ENCODE data around the gene KLHDC8A.

KLHDC8A gene

DNA sequence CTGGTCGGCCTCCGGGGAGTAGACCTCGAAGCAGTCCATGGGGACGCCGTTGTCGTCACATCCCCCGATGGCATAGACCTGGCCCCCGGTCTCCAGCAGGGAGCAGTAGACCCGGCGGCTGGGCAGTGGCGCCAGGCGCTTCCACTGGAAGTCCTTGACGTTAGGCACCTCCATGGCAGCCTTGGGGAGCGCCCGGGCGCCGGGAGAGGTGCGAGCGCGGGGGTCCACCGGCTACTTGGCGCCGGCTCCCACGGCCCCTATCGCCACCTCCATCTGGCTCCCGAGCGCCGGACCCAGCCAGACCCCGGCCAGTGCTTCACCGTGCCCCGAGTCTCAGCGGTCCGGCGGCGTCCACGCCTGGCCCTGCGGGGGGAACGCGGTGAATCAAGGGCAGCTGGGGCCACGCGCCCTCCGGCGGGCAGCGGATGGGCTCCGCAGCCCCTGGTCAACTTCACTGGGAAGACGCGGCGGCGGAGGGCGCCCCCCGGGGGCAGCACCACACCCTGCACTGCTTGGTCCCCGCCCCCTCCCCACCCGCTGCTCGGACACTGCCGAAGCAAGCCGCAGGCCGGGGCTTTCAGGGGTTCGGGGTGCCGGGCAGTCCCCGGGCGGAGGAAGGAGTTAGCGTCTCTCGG lies 13.2 kb downstream of the KLHDC8A start:
- no peak for DNase-seq

DNA sequence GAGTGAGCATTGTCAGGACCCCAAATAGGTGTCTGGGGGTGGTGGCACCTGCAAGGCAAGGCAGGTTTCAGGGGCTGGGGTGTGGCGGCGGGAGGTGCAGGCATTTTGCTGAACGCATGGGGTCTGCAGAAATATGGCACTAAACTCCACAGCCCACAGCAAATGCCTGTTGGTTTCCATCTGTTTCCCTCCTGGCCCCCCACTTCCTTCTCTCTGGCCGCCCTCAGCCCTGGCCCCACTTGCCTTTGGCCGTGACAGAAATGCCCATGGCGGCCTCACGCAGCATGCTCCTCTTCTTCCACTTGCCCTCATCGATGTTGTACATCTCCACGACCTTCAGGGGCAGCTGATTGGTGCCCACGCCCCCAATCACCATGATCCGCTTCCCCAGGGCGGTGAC lies 13.7 kb downstream of the KLHDC8A start:
- no peak for DNase-seq

DNA sequence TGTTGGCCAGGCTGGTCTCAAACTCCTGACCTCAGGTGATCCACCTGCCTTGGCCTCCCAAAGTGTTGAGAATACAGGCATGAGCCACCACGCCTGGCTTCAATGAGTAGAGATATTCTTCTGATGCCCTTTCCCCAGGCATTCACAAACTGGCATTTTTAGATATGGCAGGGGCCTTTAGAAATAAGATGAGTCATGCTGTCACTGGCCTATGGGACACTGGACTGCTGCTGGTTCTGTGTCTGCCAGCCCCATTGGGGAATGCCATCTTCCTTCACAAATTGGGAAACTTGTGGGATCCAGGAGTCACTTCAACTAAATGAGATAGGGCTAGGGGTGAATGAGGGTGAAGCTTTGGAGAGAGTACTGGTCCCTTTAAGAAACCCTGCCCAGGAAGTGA lies 16.0 kb downstream of the KLHDC8A start:
- no peak for DNase-seq

DNA sequence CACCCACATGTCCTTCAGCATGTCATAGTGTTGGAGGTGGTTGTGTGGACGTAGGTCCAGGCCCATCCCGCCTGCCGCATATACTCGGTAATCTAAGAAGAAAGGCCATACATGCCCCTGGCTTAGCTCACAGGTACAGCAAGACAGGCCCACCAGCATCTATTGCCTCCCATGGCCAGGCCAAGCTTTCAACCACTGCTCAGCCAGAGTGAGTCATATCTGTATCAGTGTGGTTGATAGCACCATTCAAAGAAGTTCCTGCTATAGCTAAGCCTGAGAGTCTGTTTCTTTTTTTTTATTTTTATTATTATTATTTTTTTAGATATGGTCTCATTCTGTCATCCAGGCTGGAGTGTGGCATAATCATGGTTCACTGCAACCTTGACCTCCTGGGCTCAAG lies 17.0 kb downstream of the KLHDC8A start:
- DNase-seq, result no peak

DNA sequence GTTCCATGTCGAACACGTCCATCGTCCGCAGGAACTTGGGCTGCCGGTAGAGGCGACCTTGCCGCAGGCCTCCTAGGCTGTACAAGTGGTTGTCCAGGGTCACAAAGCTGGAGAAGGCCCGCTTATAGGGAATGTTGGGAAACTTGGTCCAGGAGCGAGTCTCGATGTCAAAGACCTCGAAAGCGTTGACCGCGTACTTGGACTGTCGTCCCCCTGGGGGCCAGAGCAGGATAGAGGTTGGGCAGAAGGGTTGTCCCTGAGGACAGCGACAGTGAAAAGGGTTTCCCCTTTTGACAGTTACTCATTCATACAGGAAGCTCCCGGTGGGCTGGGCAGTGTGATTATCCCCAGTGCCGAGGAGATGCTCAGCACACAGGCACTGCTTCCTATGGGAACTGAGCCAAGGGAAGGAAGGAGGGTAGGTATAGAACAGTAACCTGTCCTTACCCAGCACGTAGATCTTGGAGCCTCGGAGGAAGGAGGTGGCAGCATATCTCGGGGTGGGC lies 17.5 kb downstream of the KLHDC8A start:
- DNase-seq, result no peak

DNA sequence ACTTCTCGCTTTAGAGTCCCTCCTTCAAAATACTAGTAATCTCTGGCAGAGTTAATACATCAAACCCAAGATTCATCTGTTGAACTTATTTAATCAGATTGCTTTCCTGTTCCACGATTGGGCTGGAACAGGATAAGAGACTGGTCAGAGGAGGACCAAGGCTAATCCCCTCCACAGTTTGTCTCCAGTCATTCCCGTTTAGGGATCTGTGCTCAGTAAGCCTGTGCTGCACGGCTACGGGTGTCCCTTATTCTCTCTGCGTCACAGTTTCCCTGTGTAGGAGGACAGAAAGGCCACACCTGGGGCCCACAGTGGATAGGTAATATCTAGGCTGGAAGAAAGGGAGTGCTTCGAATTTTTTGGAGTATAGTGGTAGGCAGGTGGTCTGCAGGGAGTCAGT lies 18.7 kb downstream of the KLHDC8A start:
- DNase-seq, result no peak

DNA sequence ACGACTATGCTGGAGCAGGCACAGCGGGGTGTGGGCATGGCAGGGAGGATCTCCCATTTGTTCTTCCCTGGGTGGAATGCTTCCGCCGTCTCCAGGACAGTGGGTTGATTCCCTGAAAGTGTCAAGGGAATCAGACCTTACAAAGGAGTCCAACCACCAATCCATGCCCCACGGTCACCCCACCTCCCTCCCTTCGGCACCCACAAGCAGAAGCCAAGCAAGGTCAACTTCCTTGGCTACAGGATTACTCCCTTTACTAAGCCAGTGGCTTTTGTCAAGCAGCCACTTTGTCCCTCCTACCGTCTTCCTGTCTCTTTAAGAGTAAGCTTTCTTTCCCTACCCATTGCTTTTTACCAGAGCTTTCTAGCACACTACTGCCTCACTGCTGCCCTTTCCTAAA lies 19.2 kb downstream of the KLHDC8A start:
- DNase-seq, result no peak

DNA sequence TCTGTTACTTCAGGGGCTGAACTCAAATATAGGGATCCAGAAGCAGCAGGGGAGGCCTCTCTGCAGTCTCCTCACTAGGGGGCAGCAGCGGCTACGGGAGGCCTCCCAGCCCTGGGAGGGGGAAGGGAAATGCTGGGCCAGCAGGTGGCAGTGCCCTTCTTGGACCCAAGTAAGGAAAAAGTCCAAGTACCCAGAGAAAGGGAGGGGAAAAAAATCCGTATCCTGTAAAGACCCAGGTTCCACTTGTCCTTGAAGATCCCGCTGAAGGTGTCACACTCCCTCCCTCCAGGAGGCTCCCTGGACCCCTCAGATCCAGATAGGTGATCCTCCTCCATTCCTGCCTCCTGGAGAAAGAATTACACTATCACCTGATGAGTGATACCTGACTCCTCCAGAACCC lies 21.0 kb downstream of the KLHDC8A start:
- DNase-seq, result peak; percentile 69

DNA sequence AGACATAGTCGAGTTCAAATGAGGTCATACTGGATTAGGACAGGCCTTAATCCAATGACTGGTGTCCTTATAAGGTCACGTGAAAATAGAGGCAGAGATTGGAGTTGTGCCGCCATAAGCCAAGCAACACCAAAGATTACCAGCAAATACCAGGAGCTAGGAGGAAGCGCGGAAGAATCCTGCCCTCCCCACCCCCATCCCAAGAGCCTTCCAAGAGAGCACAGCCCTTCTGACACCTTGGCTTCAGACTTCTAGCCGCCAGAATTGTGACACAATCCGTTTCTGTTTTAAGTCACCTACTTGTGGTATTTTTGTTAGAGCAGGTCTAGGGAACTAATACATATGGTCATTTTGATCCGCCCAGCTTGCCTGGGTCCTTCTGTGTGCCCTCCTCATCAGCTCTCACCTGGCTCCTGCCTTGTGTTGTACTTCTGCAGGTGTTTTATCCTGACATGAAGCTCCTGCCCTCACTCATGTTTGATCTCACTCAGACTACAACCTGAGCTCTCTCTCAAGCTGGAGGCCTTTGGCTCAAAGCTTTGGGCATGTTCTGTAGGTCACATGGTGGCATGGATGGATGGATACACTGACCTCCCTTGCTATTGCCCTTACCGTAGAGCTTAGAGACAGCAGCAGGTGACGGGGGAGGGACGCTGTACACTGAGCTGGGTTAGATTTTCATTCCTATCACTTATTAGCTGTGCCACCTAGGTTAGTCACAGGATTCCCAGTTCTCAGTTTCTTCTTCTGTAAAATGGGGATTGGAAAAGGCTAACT lies 24.5 kb downstream of the KLHDC8A start:
- no peak for DNase-seq

DNA sequence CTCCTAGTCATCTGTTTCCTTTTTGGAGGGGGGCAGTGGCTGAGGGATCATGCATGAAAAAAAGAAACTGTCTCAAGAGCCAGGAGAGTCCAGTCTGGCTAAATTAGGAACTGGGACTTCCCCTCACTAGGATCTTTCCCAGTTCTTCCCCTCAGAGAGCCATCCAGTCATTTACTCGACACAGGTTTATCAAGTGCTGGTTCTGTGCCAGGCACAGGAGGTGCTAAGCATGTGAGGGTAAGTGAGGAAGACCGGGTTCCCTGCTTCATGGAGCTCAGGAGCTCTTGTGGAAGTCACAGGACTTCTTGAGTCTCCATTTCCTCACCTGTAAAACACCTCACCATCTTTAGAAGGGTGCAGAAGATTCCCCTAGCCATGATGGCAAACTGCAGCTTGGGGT lies 26.6 kb downstream of the KLHDC8A start:
- DNase-seq, result no peak

DNA sequence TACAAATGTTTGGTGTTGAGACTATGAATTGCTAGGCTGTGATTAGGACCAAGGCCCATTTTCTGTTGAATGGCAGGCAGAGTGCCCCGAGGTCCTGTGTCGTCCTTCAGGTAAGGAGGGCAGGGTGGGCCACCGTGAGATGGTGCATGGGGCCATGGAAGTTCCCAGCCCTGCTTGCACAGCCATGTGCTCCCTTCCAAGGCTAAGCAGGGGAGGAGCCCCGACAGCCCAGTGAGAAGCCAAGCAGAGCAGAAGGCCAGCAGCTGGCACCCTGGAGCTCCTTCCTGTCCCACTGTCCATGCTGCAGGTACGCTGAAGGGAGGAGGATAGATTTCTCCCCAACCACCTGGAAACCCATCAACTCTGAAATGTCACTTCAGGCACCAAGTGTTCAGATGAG lies 27.0 kb downstream of the KLHDC8A start:
- no peak for DNase-seq

DNA sequence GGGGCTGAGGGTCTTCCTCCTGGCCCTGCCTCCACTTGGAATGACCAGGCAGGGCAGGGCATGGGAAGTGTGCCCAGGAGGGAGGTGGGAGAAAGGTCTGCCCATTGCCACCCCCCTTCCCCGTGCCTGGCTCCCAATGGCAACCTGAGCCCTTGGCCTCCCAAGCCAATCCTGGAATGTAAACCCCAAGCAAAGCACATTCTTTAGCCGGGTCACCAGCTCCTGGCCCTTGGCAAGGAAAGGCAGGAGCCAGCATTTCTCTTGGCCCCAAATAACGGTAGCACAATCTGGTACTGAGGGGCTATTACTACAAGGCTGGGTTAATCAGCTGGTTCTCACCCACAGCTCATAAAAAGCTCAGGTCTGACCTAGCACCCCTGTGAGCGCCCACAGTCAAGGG lies 28.2 kb downstream of the KLHDC8A start:
- DNase-seq, result no peak

DNA sequence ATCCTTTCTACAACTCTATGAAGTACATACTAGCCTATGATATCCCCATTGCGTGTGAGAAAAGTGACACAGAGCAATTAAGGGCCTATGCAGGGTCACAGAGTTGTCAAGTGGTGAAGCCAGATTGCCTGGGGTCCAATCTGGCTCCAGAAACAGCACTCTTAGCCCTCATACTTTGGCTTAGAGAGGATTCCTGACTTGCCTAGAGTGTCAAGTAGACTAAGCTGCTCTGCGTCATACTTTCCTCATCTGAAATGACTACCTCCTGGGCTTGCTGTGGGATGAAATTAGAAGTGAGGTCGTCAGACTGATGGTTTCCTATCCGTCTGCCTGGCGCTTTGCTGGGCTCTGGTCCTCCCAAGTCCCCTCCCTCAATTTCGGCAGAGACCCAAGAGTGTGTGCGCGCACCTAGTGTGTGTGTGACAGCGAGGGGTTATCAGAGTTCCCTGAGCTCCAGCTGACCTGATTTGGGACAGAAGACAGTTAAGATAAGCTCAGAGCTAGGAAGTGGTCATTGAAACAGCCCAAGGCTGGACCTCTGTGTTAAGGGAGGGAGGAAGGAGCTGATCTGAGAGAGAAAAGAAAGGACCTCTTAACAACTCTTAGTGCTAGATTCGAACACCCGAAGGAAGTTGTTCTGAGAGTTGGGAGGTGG lies 29.8 kb downstream of the KLHDC8A start:
- no peak for DNase-seq

DNA sequence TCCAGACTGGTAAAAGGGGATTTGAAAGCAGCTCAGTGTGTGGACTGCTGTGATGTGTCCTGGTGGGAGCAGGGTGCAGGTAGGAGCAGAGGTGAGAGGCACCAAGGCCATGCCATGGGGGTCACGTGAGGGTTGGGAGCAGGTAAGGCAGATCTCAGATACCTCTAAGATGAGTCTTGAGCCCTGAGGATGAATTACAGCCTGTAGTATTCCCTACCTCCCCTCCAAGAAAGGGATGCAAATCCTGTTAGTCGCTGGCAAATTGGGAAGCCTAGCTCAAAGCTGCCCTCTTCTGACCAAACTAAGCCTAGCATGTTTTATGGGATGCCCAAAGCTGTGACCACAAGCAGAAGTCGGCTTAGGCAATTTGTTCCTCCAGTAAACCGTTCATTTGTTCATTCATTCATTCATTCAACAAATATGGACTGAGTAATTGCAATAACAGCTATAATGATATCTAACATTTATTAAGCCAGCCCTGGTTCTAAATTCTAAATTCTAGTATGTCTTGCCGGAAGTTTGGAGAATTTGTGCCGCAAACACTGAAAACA lies 31.3 kb downstream of the KLHDC8A start:
- peak; percentile 44 for DNase-seq

DNA sequence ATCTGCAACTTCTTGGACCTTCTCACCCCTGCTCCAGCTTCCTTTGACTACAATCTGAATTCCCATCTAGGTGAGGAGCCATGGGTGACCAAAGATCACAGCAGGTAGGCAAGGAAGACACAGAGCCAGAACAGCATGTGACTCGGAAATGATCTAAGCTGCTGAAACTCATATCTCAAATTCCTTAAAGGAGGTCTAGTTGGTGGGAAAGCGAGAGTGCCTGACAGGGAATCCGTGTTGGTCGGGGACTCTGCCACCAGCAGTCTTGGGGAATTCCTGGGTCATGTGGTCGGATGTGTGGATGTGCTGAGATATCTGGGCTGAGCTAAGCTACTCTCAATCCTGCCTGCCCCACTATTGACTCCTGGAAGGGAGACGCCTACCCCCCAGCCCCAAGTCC lies 31.9 kb downstream of the KLHDC8A start:
- DNase-seq, result no peak

DNA sequence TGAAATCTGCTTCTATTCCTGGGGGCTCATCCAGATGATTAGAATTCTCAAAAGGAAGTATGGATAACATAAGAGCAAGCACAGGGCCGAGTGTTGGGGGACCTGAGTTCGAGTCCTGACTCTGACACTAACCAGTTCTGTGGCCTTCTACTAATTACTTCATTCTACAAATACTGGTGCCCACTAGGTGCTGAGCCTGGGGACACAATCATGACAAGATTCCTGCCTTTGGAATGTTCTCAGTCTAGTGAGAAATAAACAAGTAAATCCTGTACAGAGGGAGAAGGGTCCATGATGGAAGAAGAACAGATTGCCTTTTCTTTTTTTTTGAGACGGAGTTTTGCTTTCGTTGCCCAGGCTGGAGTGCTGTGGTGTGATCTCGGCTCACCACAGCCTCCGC lies 32.9 kb downstream of the KLHDC8A start:
- DNase-seq, result no peak

DNA sequence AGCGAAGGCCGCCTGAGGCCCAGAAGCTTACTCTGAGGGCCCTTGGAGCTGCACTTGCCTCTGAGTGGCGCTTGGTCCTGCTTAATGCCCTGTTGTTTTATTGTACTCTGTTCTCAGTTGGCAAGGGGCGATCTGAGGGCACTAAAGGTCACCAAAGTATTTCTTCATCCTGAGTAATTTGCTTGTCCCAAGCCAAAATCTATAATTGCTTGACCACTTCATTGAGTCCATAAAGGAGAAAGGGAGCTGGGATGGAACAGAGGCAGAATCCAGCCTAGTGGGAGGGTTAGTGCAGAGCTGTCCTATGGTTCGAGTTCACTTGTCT lies 34.8 kb downstream of the KLHDC8A start:
- no peak for DNase-seq

DNA sequence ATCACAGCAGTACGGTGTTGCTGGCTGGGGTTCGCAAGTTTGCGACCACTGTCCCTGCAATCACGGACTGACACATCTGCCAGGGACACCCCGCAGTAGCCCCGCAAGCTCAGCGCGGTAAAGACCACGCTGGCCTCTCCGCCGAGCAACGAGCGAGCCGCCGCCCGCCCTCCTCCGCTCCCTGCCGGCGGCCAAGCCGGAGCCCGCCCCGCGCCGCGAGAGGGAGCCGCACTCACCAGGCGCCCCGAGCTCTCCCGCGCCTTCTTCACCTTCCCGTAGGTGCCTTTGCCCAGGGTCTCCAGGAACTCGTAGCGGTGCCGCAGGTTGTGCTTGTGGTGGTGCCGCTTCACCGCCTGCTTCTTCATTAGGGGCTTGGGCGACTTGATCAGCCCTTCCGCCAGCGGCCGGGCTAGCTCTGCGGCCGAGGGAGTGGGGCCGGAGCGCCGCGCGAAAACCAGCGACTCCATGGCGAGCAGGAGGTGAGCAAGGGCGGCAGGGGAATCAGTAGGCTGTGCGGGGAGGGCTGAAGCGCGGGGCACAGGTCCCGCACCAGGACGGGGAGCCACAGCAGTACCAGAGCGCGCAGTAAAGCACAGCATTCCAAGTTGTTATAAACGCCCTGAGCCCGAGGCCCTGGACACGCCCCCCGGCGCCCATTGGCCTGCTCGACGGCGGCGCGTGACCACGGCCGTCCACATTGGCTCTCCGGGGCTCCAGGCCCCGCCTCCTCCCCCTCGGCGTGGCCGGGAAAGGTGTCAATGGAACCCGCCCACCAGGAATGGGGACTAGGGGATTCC lies 35.4 kb downstream of the KLHDC8A start, which contains the start of gene NUAK2:
Gene NUAK2, minus strand, starts transcription at position 584 of the 797 bp plus-strand sequence. Its CDS starts 117 bp downstream, at position 467.
- peak; percentile 80 for DNase-seq

DNA sequence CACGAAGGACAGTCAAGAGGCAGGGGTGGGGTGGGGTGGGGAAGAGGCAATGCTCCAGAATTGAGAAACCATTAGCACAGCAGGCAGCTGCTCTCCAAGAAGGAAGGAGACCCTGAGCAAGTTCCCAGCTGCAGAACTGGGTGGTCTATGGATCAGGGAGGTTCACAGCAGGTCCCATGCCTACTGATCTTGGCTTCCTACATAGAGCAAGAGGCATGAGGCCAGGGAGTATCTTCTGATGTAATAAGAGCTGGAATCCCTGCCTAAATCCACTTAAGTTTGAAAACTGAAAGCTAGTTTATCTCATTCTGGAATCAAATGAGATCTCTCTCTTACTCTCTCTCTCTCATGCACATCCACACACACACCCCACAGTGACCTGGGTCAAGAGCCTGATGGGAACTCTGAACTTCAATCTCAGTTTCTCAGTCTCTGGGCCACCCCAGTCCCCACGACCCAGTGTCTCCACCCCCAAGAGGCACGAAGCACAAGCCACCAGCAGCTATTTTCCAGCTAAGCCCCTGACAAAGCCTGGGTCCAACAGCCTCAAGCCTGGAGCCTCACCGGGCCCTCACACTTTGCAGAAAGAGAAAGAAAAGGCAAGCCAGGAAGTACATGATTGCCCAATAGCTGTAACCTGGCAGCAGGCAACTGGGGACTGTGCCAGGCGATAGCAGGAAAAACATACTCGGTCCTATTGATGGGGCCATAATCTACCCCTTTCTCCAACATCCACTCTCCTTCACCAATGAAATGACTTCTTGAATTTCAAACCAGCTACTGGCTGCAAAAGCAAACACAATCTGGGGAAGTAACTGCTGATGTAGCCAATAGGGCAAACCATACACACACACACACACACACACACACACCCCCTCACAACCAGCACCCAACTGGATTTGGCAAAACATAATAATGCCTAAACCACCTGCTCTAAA lies 37.4 kb downstream of the KLHDC8A start:
- DNase-seq, result no peak

DNA sequence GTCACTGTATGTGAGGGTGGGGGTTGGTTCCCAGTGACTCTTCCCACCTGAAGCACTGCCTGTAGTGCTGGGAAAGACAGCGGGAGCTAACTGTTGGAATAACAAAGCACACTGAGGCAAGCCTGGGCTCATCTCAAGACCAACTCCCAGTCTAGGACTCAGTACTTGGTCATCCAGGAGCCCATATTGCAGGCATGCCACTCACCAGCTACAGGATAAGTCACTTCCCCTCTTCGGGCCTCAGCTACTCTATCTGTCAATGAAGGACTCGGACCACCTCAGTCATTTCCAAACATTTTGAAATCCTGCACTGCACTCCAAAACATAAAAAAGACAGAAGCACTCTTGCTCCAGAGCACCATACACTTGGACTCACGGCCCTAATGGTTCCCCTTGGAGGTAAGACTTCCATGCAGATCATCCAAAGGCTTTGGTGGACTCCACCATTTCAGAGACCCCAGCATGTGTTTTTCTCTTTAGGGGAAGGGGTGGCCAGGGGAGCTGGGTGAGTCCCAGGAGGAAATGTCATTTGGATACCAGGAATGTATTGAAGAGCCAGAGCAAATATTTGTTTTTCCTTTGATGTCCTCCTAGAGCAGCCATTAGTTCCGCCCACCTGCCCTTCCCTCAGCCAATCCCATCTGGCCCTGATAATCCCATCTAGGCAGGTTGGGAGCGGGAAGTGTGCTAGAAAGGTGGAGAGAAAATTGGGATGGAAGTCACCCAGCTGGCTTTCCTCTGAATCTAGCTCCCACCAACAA lies 38.3 kb downstream of the KLHDC8A start:
- DNase-seq, result no peak

Data from activated T-cell treated with anti-CD3 and anti-CD28 coated beads for 4 hours (primary cell).